GM19193 (cell line): ENCODE results near the gene RCOR3.

ENCODE experiments used
- POLR2A ChIP-seq: IDR thresholded peaks from 4 replicates; pipeline ENCODE4 v1.6.1; 2011; ENCODE audit not compliant: insufficient read depth, insufficient read length; ENCODE audit errors: extremely low read depth

Gene RCOR3

GRCh38 chr1:211258756-211259637, at the start of gene RCOR3:
Gene RCOR3 (plus strand): TSS chr1:211259366. CDS start chr1:211259561, 195 bp downstream.
- TF ChIP-seq POLR2A: peak; percentile 66

GRCh38 chr1:211210052-211210451, 49.1 kb upstream of the RCOR3 start:
- TF ChIP-seq POLR2A: no peak

- no peak for TF ChIP-seq POLR2A
Observed at GRCh38 chr1:211210965-211211364, 48.2 kb upstream of the RCOR3 start.

- no peak for TF ChIP-seq POLR2A
Observed at GRCh38 chr1:211213702-211214101, 45.5 kb upstream of the RCOR3 start.

GRCh38 chr1:211215577-211215976, 43.6 kb upstream of the RCOR3 start:
- no peak for TF ChIP-seq POLR2A

GRCh38 chr1:211217392-211217791, 41.8 kb upstream of the RCOR3 start:
- TF ChIP-seq POLR2A: no peak

GRCh38 chr1:211229365-211229759, 29.8 kb upstream of the RCOR3 start:
- TF ChIP-seq POLR2A: no peak

- no peak for TF ChIP-seq POLR2A
Observed at GRCh38 chr1:211231873-211232272, 27.3 kb upstream of the RCOR3 start.

GRCh38 chr1:211236633-211237320, 22.4 kb upstream of the RCOR3 start:
- TF ChIP-seq POLR2A: no peak

GRCh38 chr1:211237579-211237978, 21.6 kb upstream of the RCOR3 start:
- no peak for TF ChIP-seq POLR2A

- TF ChIP-seq POLR2A: no peak
Observed at GRCh38 chr1:211241071-211241470, 18.1 kb upstream of the RCOR3 start.

- TF ChIP-seq POLR2A: no peak
Observed at GRCh38 chr1:211247921-211248320, 11.2 kb upstream of the RCOR3 start.

- no peak for TF ChIP-seq POLR2A
Observed at GRCh38 chr1:211257826-211258225, 1.3 kb upstream of the RCOR3 start.

GRCh38 chr1:211258310-211258755, 833 bp upstream of the RCOR3 start:
- TF ChIP-seq POLR2A: no peak

GRCh38 chr1:211259638-211260126, 516 bp downstream of the RCOR3 start:
- no peak for TF ChIP-seq POLR2A
